ES-I3 (cell line): ENCODE results near the gene RNF207.
"Not testable (repeated sequence)": the region's sequence is repeated elsewhere in the genome, so short reads cannot be mapped to it uniquely, and the experiment has no call there.

Source experiments
- H3K36me3 ChIP-seq: 2 replicates; pipeline ENCODE4 v1.6.1; 2013; ENCODE audit warnings: mild to moderate bottlenecking, low read length, control low read depth, moderate library complexity; ENCODE audit not compliant: insufficient read depth
- H3K4me1 ChIP-seq: 2 replicates; pipeline ENCODE4 v1.6.1; 2013; ENCODE audit warnings: mild to moderate bottlenecking, control low read depth, low read length; ENCODE audit not compliant: insufficient read depth
- H3K9ac ChIP-seq: 2 replicates; pipeline ENCODE4 v1.6.1; 2013; ENCODE audit warnings: low read depth, mild to moderate bottlenecking, low read length, moderate library complexity
- H3K9me3 ChIP-seq: 2 replicates; pipeline ENCODE4 v1.6.1; 2013; ENCODE audit warnings: mild to moderate bottlenecking, low read length, moderate library complexity; ENCODE audit not compliant: control insufficient read depth, insufficient read depth

The RNF207 gene

DNA sequence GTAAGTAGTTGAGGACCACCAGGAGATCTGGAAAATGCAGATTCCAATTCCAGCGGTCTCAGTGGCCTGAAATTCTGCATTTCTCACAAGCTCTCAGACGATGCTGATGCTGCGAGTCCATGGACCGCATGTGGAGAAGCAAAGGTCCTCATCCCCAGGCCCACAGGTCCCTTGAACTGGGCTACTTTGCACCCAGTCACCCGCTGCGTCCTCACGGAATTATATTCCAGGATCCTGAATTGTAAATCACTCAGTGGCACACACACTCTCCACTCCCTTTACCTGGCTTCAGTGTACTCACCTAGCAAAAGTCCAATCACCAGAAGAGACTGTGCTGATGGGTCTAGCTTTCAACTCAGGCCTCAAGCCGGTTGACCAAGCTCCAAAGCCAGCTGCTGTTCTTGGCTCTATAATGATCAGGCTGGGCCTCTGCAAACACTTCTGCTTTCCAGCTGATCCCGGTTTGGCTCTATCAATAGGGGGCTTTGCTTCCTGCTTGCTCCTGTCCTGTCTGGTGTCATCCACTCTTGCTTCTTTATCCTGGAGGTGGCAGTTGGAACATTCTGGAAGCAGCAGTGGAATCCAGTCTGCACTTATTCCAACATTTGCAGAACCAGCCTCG, 5.6 kb upstream of the RNF207 start:
- Histone ChIP-seq H3K4me1 (peaks cover 10% of the 10 kb centered on the region; the same call in 1 of the 2 replicates), H3K9ac (peak overlapping the region; percentile 98), H3K9me3 (no peaks in the 10 kb centered on the region), H3K36me3 (peaks cover 13% of the 10 kb centered on the region)

- Histone ChIP-seq H3K36me3 (peaks cover 2% of the 10 kb centered on the region; the same call in 1 of the 2 replicates), H3K9ac (no peak overlapping the region), H3K9me3 (no peaks in the 10 kb centered on the region), H3K4me1 (peaks cover 13% of the 10 kb centered on the region; the same call in 1 of the 2 replicates)
Observed at GRCh38 chr1:6202256-6202655, 3.7 kb upstream of the RNF207 start.

DNA sequence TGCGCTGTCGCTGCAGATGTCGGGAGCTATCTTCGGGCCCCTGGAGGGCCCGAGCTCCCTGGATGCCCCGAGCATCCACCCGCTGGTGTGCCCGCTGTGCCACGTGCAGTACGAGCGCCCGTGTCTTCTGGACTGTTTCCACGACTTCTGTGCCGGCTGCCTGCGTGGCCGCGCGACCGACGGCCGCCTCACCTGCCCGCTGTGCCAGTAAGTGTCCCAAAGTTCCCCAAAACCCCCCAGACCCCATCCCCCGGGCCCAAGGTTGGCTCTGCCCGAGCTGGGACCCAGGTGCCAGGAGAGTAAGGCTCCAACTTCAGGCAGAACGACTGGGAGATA, 569 bp downstream of the RNF207 start:
- peak overlapping the region; percentile 61; the same call in 1 of the 2 replicates for H3K9ac ChIP-seq
- H3K9me3 ChIP-seq, result no peaks in the 10 kb centered on the region
- peaks cover 10% of the 10 kb centered on the region; the same call in 1 of the 2 replicates for H3K4me1 ChIP-seq
- no peaks in the 10 kb centered on the region for H3K36me3 ChIP-seq

DNA sequence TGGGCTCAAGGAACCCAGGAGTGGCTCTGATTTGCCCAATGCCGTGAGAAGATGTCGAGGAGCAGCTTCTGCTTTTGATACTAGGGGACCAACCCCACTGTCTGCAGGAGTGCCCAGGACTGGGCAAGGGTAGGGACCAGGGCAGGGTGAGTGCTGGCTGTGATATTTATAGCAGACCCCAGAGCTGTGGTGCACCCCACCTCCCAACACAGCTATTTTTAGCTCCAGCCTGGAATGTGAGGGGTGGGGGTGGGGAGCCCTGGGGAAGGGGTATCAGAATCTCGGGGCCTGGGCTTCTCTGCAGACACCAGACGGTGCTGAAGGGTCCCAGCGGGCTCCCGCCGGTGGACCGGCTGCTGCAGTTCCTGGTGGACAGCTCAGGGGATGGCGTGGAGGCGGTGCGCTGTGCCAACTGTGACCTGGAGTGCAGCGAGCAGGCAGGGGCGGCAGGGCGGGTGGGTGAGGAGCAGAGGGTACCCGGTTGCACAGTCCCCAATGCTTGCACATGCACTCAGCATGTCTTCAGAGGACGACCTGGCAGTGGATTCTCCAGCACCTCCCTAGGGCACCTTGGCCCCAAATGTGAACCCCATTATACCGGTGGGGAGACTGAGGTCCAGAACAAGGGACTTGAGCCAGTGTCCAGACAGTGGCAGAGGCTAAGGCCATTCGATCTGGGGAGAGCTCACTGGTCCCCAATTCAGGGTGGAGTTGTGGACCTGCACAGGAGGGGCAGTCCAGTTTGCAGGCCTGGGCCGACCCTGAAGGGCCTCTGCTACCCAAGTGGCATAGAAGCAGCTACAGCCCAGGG, 1.4 kb downstream of the RNF207 start:
- Histone ChIP-seq H3K36me3 (no peaks in the 10 kb centered on the region), H3K9ac (no peak overlapping the region), H3K4me1 (peaks cover 10% of the 10 kb centered on the region; the same call in 1 of the 2 replicates), H3K9me3 (no peaks in the 10 kb centered on the region)

- Histone ChIP-seq H3K9ac (no peak overlapping the region), H3K36me3 (no peaks in the 10 kb centered on the region), H3K9me3 (no peaks in the 10 kb centered on the region), H3K4me1 (peaks cover 10% of the 10 kb centered on the region; the same call in 1 of the 2 replicates)
Observed at GRCh38 chr1:6207921-6208320, 2.0 kb downstream of the RNF207 start.

GRCh38 chr1:6208723-6209660, 3.1 kb downstream of the RNF207 start:
- Histone ChIP-seq H3K36me3 (no peaks in the 10 kb centered on the region), H3K4me1 (peaks cover 10% of the 10 kb centered on the region; the same call in 1 of the 2 replicates), H3K9me3 (no peaks in the 10 kb centered on the region), H3K9ac (peak overlapping the region; percentile 36)

DNA sequence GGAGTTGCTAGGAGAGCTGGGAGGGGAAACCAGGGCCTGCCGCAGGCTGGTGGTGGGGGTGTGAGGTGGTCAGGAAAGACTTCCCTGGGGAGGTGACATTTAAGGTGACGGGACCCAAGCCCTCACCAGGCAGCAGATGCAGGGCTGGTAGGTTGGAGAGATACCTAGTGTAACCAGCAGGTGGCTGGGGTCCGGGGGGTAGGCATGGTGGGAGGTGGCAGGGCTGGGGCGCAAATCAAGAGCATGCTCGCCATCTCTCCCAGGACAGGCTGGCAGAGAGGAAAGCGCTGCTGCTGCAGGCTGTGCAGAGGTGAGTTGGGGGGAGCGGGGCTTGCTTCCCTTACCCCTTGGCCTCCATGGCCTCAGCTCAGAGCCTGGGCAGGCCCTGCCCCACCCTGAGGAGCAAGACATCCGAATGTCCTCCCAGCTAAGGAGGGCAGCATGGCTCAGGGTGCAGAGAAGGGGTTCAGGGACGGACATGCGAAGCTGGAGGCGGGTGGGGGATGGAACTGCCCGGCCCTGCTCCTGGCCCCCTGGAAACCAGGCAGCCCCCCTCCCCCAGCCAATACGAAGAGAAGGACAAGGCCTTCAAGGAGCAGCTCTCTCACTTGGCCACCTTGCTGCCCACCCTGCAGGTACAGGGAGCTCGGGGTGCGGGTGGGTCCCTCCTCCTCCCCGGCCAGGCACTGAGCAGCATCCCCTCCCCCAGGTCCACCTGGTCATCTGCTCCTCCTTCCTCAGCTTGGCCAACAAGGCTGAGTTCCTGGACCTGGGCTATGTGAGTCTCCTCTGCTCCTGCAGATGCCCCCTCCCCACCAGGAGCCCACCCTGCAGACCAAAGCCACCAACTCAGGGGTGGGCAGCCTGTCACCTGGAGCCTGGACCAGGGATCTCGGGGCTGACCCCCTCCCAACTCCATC, 4.0 kb downstream of the RNF207 start:
- H3K4me1 ChIP-seq, result peaks cover 10% of the 10 kb centered on the region; the same call in 1 of the 2 replicates
- H3K9me3 ChIP-seq, result no peaks in the 10 kb centered on the region
- H3K9ac ChIP-seq, result peak overlapping the region; percentile 36; the same call in 1 of the 2 replicates
- H3K36me3 ChIP-seq, result no peaks in the 10 kb centered on the region

DNA sequence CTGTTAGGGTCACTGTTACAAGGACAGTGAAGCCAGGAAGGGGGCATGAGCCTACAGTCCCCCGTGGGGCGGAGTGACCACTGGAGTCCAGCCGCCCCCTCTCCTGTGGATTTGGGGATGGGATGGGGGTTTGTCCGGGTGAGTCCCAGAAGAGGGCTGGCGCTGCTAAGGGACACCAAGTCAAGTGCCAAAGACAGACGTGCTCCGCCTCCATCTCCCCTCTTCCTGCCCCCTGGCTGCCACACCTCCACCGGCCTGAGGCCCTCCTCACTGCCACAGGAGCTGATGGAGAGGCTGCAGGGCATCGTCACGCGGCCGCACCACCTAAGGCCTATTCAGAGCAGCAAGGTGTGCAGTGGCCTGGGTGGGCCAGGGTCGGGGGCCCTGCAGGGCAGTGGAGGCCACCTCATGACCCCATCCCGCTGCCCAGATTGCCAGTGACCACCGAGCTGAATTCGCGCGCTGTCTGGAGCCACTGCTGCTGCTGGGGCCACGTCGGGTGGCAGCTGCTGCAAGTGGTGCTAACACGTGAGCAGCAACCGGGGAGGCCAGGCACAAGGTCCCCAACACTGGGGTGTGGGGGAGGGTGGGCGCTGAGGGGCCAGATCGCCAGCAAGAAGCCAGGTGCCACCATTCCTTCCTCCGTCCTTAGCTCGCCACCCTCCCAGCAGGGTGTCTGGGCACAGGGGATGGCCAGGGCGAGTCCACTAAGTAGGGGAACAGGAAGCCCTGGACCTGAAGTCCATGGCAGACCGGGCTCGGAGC, 4.9 kb downstream of the RNF207 start:
- H3K9ac ChIP-seq, result no peak overlapping the region
- peaks cover 10% of the 10 kb centered on the region; the same call in 1 of the 2 replicates for H3K4me1 ChIP-seq
- H3K36me3 ChIP-seq, result no peaks in the 10 kb centered on the region

DNA sequence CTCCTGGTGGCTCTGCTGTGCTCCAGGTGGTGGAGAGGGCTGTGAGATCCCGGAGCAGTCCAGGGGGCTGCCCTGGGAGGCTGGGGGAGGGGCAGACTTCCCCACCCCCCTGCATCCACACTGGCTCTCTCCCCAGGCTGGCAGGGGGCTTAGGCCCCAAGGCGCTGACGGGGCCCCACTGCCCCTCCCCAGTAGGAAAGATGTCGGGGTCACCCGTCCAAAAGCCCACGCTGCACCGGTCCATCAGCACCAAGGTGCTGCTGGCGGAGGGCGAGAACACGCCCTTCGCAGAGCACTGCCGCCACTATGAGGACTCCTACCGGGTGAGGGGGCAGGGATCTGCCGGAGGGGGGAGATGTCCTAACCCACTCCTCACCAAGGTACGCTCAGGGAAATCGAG, 5.8 kb downstream of the RNF207 start:
- H3K36me3 ChIP-seq, result no peaks in the 10 kb centered on the region
- H3K9me3 ChIP-seq, result no peaks in the 10 kb centered on the region
- peaks cover 9% of the 10 kb centered on the region; the same call in 1 of the 2 replicates for H3K4me1 ChIP-seq
- H3K9ac ChIP-seq, result no peak overlapping the region

More for the DNA sequence above, 4.9 kb downstream of the RNF207 start:
- H3K9me3 ChIP-seq, result no peaks in the 10 kb centered on the region

GRCh38 chr1:6212193-6212959, 6.5 kb downstream of the RNF207 start:
- Histone ChIP-seq H3K4me1 (peaks cover 6% of the 10 kb centered on the region; the same call in 1 of the 2 replicates), H3K9me3 (no peaks in the 10 kb centered on the region), H3K9ac (no peak overlapping the region), H3K36me3 (no peaks in the 10 kb centered on the region)

- H3K4me1 ChIP-seq, result no peaks in the 10 kb centered on the region
- H3K9ac ChIP-seq, result no peak overlapping the region
- H3K9me3 ChIP-seq, result no peaks in the 10 kb centered on the region
- no peaks in the 10 kb centered on the region for H3K36me3 ChIP-seq
Observed at GRCh38 chr1:6218375-6219164, 12.7 kb downstream of the RNF207 start.

DNA sequence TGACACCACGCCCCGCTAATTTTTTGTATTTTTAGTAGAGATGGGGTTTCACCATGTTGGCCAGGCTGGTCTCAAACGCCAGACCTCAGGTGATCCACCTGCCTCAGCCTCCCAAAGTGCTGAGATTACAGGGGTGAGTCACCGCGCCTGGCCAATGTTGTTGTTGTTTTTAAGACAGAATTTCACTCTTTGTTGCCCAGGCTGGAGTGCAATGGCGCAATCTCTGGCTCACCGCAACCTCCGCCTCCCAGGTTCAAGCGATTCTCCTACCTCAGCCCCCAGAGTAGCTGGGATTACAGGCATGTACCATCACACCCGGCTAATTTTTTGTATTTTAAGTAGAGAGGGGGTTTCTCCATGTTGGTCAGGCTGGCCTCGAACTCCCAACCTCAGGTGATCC, 13.7 kb downstream of the RNF207 start:
- not testable (repeated sequence) for H3K9me3 ChIP-seq, H3K36me3 ChIP-seq, H3K4me1 ChIP-seq, H3K9ac ChIP-seq
